CD14-positive monocyte (primary cell): Measurements from ENCODE around the gene BPTF. TPM values are rescaled to one million over a fixed set of nuclear protein-coding genes. Genes with fewer than 3 reads are reported as not detected.
"Not testable (repeated sequence)": the region's sequence is repeated elsewhere in the genome, so short reads cannot be mapped to it uniquely, and the experiment has no call there.

Source experiments
- DNase-seq, 3 donors: peaks; one replicate each; pipeline ENCODE4 v3.0.0-alpha.2; 2011 to 2022
- H2AFZ ChIP-seq: 2 replicates; pipeline ENCODE4 v1.6.0; 2012; ENCODE audit warnings: mild to moderate bottlenecking, low read depth, low read length, inconsistent platforms; ENCODE audit not compliant: insufficient read depth, poor library complexity, severe bottlenecking
- H3K27ac ChIP-seq, 2 donors: 1 replicate in 1 of 2; 2 replicates in 1 of 2; pipeline ENCODE4 v1.5.1; 2012 to 2013; ENCODE audit warnings: low read length in 2 of 2, control low read depth in 1 of 2, inconsistent platforms in 1 of 2, low read depth in 1 of 2, mild to moderate bottlenecking in 1 of 2
- H3K27me3 ChIP-seq, 2 donors: one replicate each; pipeline versions ENCODE4 v1.6.0 to v1.6.1; 2011 to 2013; ENCODE audit warnings: low read length in 2 of 2; ENCODE audit not compliant: control insufficient read depth in 2 of 2, insufficient read depth in 2 of 2
- H3K36me3 ChIP-seq, 2 donors: replicated peaks in 1 of 2; 1 replicate in 1 of 2; 2 replicates in 1 of 2; pipeline versions ENCODE4 v1.5.1 to v1.6.1; 2012 to 2013; ENCODE audit warnings: low read length in 2 of 2, control low read depth in 1 of 2, inconsistent platforms in 1 of 2, mild to moderate bottlenecking in 1 of 2; ENCODE audit not compliant: insufficient read depth in 2 of 2, control insufficient read depth in 1 of 2
- H3K4me1 ChIP-seq, 2 donors: 1 replicate in 1 of 2; 2 replicates in 1 of 2; pipeline versions ENCODE4 v1.5.1 to v1.6.1; 2012 to 2013; ENCODE audit warnings: low read length in 2 of 2, control low read depth in 1 of 2, inconsistent platforms in 1 of 2, mild to moderate bottlenecking in 1 of 2, moderate library complexity in 1 of 2; ENCODE audit not compliant: insufficient read depth in 2 of 2, control insufficient read depth in 1 of 2
- H3K4me2 ChIP-seq: replicated peaks from 2 replicates; pipeline ENCODE3; 2012; ENCODE audit warnings: low read length, moderate library complexity, mild to moderate bottlenecking; ENCODE audit not compliant: poor library complexity, severe bottlenecking; ENCODE audit errors: extremely low read depth
- H3K4me3 ChIP-seq, 3 experiments: fragments of 200-600 bp in 1 of 3; sonication (generic) in 1 of 3; replicated peaks in 1 of 3; 1 replicate in 2 of 3; 2 replicates in 1 of 3; pipeline ENCODE4 v1.5.1; 2011 to 2013; ENCODE audit warnings: low read length in 3 of 3, mild to moderate bottlenecking in 3 of 3, control low read depth in 2 of 3, low read depth in 2 of 3, inconsistent platforms in 1 of 3, moderate library complexity in 1 of 3
- H3K79me2 ChIP-seq: 2 replicates; pipeline ENCODE4 v1.6.0; 2012; ENCODE audit warnings: mild to moderate bottlenecking, control low read depth, inconsistent platforms, low read length, moderate library complexity; ENCODE audit not compliant: insufficient read depth
- H3K9ac ChIP-seq: 2 replicates; pipeline ENCODE4 v1.6.0; 2017; ENCODE audit warnings: low read length, mild to moderate bottlenecking; ENCODE audit not compliant: insufficient read depth, poor library complexity, severe bottlenecking
- H3K9me3 ChIP-seq, 2 donors: replicated peaks in 1 of 2; 1 replicate in 1 of 2; 2 replicates in 1 of 2; pipeline versions ENCODE4 v1.5.1 to v1.6.1; 2012 to 2013; ENCODE audit warnings: low read length in 2 of 2, control low read depth in 1 of 2; ENCODE audit not compliant: control insufficient read depth in 1 of 2, insufficient read depth in 1 of 2
- H4K20me1 ChIP-seq: 2 replicates; pipeline ENCODE4 v1.6.0; 2012; ENCODE audit warnings: mild to moderate bottlenecking, low read length, control low read depth, moderate library complexity; ENCODE audit not compliant: insufficient read depth
- H3K27ac Mint-ChIP-seq, 7 donors: one replicate each; pipeline ENCODE4 v1.8.0; 2020; ENCODE audit warnings: mild to moderate bottlenecking in 7 of 7, mixed read lengths in 7 of 7, moderate library complexity in 6 of 7, inconsistent platforms in 2 of 7
- H3K27me3 Mint-ChIP-seq, 3 donors: one replicate each; pipeline ENCODE4 v1.8.0; 2021 to 2022; ENCODE audit warnings: low read depth in 3 of 3, mild to moderate bottlenecking in 3 of 3, mixed read lengths in 3 of 3, moderate library complexity in 3 of 3, inconsistent platforms in 1 of 3
- H3K36me3 Mint-ChIP-seq, 2 donors: one replicate each; pipeline ENCODE4 v1.8.0; 2020; ENCODE audit warnings: mixed read lengths in 2 of 2, inconsistent platforms in 1 of 2, mild to moderate bottlenecking in 1 of 2
- H3K4me1 Mint-ChIP-seq: one replicate; pipeline ENCODE4 v1.8.0; 2020; ENCODE audit warnings: mild to moderate bottlenecking, mixed read lengths
- H3K4me3 Mint-ChIP-seq, 2 donors: one replicate each; pipeline ENCODE4 v1.8.0; 2020; ENCODE audit warnings: mild to moderate bottlenecking in 2 of 2, mixed read lengths in 2 of 2, moderate library complexity in 1 of 2
- H3K9me3 Mint-ChIP-seq, 7 donors: one replicate each; pipeline ENCODE4 v1.8.0; 2020 to 2022; ENCODE audit warnings: mixed read lengths in 7 of 7, mild to moderate bottlenecking in 6 of 7, moderate library complexity in 6 of 7, inconsistent platforms in 2 of 7
- whole genome bisulfite sequencing: methylation state at CpG from one replicate; pipeline ENCODE4 v1.1.5; 2013; ENCODE audit warnings: missing lambda C conversion rate; ENCODE audit not compliant: insufficient coverage; 5-methylcytosine and 5-hydroxymethylcytosine counted together
- intact Hi-C, 2 donors: fragments of 100-400 bp; cut with micrococcal nuclease; formaldehyde crosslinking; loops; one replicate each; pipeline versions ENCODE4 v1.15.0 to v1.15.1; 2023
- polyA plus RNA-seq, 3 donors: library from polyadenylated mRNA; depleted of rRNA in 1 of 3; unstranded in 2 of 3; stranded (reverse) in 1 of 3; fragments of 300-500 nt in 2 of 3; fragments of >200 nt in 1 of 3; fragmentation: Illumina TruSeq in 2 of 3; gene quantifications; 1 replicate in 2 of 3; 2 replicates in 1 of 3; pipeline ENCODE4 v1.2.3, GENCODE V29; 2012 to 2021
- TF ChIP-seq, protein P1 (sequence below): fragments of 200-600 bp; IDR thresholded peaks from one replicate; pipeline ENCODE4 v1.8.0; 2022; ENCODE audit warnings: antibody characterized with exemption, mild to moderate bottlenecking

The BPTF gene
- polyA plus RNA-seq, 3 donors = 1.9 to 51.1 (median 4.5) TPM

DNA sequence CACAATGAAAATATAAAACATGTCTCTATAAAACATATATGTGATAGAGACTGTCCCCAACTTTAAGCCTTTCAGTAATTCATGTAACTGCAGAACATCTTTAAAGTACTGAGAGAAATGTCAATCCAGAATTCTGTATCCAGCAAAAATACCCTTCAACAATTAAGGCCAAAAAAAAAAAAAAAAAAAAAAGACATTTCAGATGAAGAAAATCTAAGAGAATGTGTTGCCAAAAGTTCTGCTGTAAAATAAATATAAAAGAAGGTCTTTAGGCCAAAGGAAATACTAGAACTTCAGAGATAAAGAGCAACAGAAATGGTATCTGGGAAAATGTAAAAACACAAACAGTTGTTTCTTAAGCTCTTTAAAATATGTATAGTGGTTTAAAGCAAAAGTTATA lies 17.3 kb downstream of the BPTF start:
- Histone ChIP-seq H3K4me2 (no peak overlapping the region), H3K27me3 (no peaks in the 10 kb centered on the region), H3K27ac (no peak overlapping the region), H3K79me2 (peaks cover 94% of the 10 kb centered on the region), H3K9ac (no peak overlapping the region), H3K36me3 (no peaks in the 10 kb centered on the region), H3K9me3 (no peaks in the 10 kb centered on the region), H2AFZ (no peak overlapping the region), H4K20me1 (peaks cover 84% of the 10 kb centered on the region), H3K4me3 (no peak overlapping the region), H3K4me1 (no peaks in the 10 kb centered on the region)
- no peaks in the 10 kb centered on the region for H3K27me3 Mint-ChIP-seq
- H3K9me3 Mint-ChIP-seq = no peaks in the 10 kb centered on the region
- H3K27ac Mint-ChIP-seq = peak overlapping the region in 1 of 7 donors; percentile 37
- peaks cover 3 to 15% of the 10 kb centered on the region in 2 donors for H3K36me3 Mint-ChIP-seq
- DNase-seq = no peak
- H3K4me3 Mint-ChIP-seq = no peak overlapping the region
- TF ChIP-seq, protein P1, sequence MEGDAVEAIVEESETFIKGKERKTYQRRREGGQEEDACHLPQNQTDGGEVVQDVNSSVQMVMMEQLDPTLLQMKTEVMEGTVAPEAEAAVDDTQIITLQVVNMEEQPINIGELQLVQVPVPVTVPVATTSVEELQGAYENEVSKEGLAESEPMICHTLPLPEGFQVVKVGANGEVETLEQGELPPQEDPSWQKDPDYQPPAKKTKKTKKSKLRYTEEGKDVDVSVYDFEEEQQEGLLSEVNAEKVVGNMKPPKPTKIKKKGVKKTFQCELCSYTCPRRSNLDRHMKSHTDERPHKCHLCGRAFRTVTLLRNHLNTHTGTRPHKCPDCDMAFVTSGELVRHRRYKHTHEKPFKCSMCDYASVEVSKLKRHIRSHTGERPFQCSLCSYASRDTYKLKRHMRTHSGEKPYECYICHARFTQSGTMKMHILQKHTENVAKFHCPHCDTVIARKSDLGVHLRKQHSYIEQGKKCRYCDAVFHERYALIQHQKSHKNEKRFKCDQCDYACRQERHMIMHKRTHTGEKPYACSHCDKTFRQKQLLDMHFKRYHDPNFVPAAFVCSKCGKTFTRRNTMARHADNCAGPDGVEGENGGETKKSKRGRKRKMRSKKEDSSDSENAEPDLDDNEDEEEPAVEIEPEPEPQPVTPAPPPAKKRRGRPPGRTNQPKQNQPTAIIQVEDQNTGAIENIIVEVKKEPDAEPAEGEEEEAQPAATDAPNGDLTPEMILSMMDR = no peak
- peaks cover 26% of the 10 kb centered on the region for H3K4me1 Mint-ChIP-seq
- intact Hi-C loops = no loop called here

DNA sequence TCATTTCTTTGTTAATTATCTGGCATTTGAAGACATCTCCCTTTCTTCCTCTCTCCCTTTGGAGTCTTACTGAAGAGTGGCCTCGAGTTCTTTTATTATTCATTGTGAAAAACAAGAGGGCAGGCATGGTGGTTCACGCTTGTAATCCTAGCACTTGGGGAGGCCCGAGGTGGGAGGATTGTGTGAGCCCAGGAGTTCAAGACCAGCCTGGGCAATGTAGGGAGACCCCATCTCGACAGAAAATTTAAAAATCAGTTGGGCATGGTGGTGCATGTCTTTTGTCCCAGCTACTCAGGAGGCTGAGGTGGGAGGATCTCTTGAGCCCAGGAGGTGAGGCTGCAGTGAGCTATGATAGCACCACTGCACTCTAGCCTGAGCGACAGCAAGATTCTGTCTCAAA lies 20.1 kb downstream of the BPTF start:
- Histone ChIP-seq H3K4me3 (no peak overlapping the region), H3K36me3 (peaks cover 0 to 4% of the 10 kb centered on the region in 2 donors), H3K4me2 (no peak overlapping the region), H3K79me2 (peaks cover 94% of the 10 kb centered on the region), H3K27me3 (no peaks in the 10 kb centered on the region), H3K4me1 (no peaks in the 10 kb centered on the region), H3K9me3 (peaks cover 0 to 2% of the 10 kb centered on the region in 2 donors), H3K27ac (no peak overlapping the region), H3K9ac (no peak overlapping the region), H4K20me1 (peaks cover 82% of the 10 kb centered on the region), H2AFZ (no peak overlapping the region)
- 100% methylated on average over 4 of the region's 5 CpGs for WGBS
- TF ChIP-seq, protein P1 = no peak
- peaks cover 3 to 16% of the 10 kb centered on the region in 2 donors for H3K36me3 Mint-ChIP-seq
- H3K4me3 Mint-ChIP-seq = no peak overlapping the region
- H3K4me1 Mint-ChIP-seq = peaks cover 23% of the 10 kb centered on the region
- H3K27me3 Mint-ChIP-seq = no peaks in the 10 kb centered on the region
- intact Hi-C loops = no loop called here
- H3K27ac Mint-ChIP-seq = peak overlapping the region in 1 of 7 donors; percentile 55
- DNase-seq = no peak
- H3K9me3 Mint-ChIP-seq = peaks cover 0 to 5% (median 0%) of the 10 kb centered on the region in 7 donors

DNA sequence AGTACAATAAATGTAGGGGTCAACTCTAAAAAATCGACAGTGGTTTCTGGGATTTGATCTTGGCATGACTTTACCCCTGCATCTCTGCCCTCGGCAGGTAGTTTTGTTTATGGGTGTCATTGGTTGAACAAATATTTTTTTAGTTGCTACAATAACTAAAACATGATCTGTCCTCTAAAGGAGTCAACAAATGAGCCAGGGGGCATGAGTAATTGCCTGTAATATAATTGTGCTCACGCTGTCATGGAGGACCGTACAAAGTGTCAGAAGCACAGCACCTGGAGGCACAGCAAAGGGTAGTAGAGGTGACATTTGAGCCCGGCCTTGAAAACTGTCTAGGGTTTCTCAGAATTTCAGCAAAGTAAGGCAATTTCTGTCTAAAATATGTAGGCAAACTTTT lies 22.9 kb downstream of the BPTF start:
- H3K27me3 Mint-ChIP-seq, H3K4me2 ChIP-seq, H3K4me3 Mint-ChIP-seq, H3K27me3 ChIP-seq, H3K27ac ChIP-seq, H3K4me3 ChIP-seq, H3K9ac ChIP-seq, H2AFZ ChIP-seq, DNase-seq, H3K9me3 ChIP-seq, H3K9me3 Mint-ChIP-seq, intact Hi-C loops, H3K4me1 ChIP-seq, H3K36me3 ChIP-seq: not testable (repeated sequence)
- WGBS = 100% methylated on average over 3 of the region's 5 CpGs
- Histone ChIP-seq H4K20me1 (peaks cover 83% of the 10 kb centered on the region), H3K79me2 (peaks cover 98% of the 10 kb centered on the region)
- Mint-ChIP-seq H3K4me1 (peaks cover 16% of the 10 kb centered on the region), H3K36me3 (peaks cover 7 to 20% of the 10 kb centered on the region in 2 donors), H3K27ac (peak overlapping the region in 1 of 7 donors; percentile 21)
